Gastrocnemius medialis (tissue), 4 donors: ENCODE data around the gene GNL2. TPM values are rescaled to one million over a fixed set of nuclear protein-coding genes. Genes with fewer than 3 reads are reported as not detected.

Experiments
- ATAC-seq, 2 donors: fragments of 150-250 bp; one replicate each; pipeline ENCODE4 v1.9.1; 2016
- DNase-seq, 2 donors: peaks; one replicate each; pipeline ENCODE4 v3.0.0-alpha.2; 2019
- H3K27ac ChIP-seq, 4 donors: fragments of 200-600 bp; sonication (generic); 1 replicate in 1 of 4; 2 replicates in 3 of 4; pipeline ENCODE4 v1.5.1; 2016 to 2018; ENCODE audit warnings: mild to moderate bottlenecking in 2 of 4, moderate library complexity in 1 of 4
- H3K27me3 ChIP-seq, 3 donors: fragments of 200-600 bp; sonication (generic) in 2 of 3; 1 replicate in 1 of 3; 2 replicates in 2 of 3; pipeline versions ENCODE4 v1.5.1 to v1.6.0; 2016 to 2019; ENCODE audit warnings: mild to moderate bottlenecking in 1 of 3, moderate library complexity in 1 of 3
- H3K36me3 ChIP-seq, 2 donors: fragments of 200-600 bp; sonication (generic) in 1 of 2; one replicate each; pipeline ENCODE4 v1.5.1; 2017 to 2018
- H3K4me1 ChIP-seq, 2 donors: fragments of 200-600 bp; sonication (generic) in 1 of 2; one replicate each; pipeline ENCODE4 v1.5.1; 2016 to 2017; ENCODE audit warnings: mild to moderate bottlenecking in 2 of 2
- H3K4me3 ChIP-seq, 4 donors: fragments of 200-600 bp; sonication (generic) in 3 of 4; 1 replicate in 1 of 4; 2 replicates in 3 of 4; pipeline ENCODE4 v1.5.1; 2016 to 2019; ENCODE audit warnings: mild to moderate bottlenecking in 2 of 4
- H3K9me3 ChIP-seq, 3 donors: fragments of 200-600 bp; sonication (generic) in 2 of 3; 1 replicate in 1 of 3; 2 replicates in 2 of 3; pipeline ENCODE4 v1.5.1; 2016 to 2019
- POLR2A ChIP-seq, 2 donors: fragments of 450-650 bp; IDR thresholded peaks; one replicate each; pipeline ENCODE4 v1.6.1; 2017; ENCODE audit warnings: antibody characterized with exemption in 2 of 2, mild to moderate bottlenecking in 2 of 2, moderate library complexity in 2 of 2
- in situ Hi-C, 4 donors: fragments of 200-750 bp; cut with MboI; loops; one replicate each; pipeline versions ENCODE4 v1.15.0 to v1.8.0; 2017; ENCODE audit warnings: low sequenced_read_pairs in 4 of 4
- intact Hi-C: fragments of 100-400 bp; cut with DNase I; formaldehyde crosslinking; loops from one replicate; pipeline ENCODE4 v1.15.1; 2023; ENCODE audit warnings: low total_unique reads
- total RNA-seq, 4 donors: library from RNA; depleted of rRNA; stranded (reverse); fragments of >200 nt; gene quantifications; one replicate each; pipeline versions ENCODE4 v1.1.0 to v1.2.3, GENCODE V29; 2016
- TF ChIP-seq, protein P1 (sequence below), 5 experiments: fragments of 450-650 bp in 3 of 5; fragments of 200-600 bp in 2 of 5; sonication (generic) in 2 of 5; IDR thresholded peaks in 4 of 5; conservative IDR thresholded peaks in 1 of 5; 1 replicate in 4 of 5; 2 replicates in 1 of 5; pipeline ENCODE4 v1.5.1; 2016 to 2019; ENCODE audit warnings: antibody characterized with exemption in 5 of 5, mild to moderate bottlenecking in 3 of 5, moderate library complexity in 3 of 5

The GNL2 gene
- 10 to 100 TPM; 37.2 to 49.1 (median 43.2) TPM for total RNA-seq

- H3K36me3 ChIP-seq, result peaks cover 4 to 17% of the 10 kb centered on the region in 2 donors
- intact Hi-C loops, result loop anchor here (1.0 to 5.0 kb wide), 5 partner anchors 41 to 264 kb away; partner anchors contain the start of genes MTF1, SNIP1 and YRDC
- H3K4me1 ChIP-seq, result peaks cover 15 to 18% of the 10 kb centered on the region in 2 donors
- no peaks in the 10 kb centered on the region for H3K27me3 ChIP-seq
- in situ Hi-C loops, result loop anchor here in 3 of 4 donors (5.0 to 10.0 kb wide), 3 partner anchors 38 to 121 kb away; partner anchors contain the start of genes DNALI1 (in 1 of the 3) and ZC3H12A (in 1 of the 3)
- no peaks in the 10 kb centered on the region for H3K9me3 ChIP-seq
- TF ChIP-seq POLR2A (IDR thresholded peaks at IDR 0.05), result peak; percentile 80 to 89
- TF ChIP-seq, protein P1, sequence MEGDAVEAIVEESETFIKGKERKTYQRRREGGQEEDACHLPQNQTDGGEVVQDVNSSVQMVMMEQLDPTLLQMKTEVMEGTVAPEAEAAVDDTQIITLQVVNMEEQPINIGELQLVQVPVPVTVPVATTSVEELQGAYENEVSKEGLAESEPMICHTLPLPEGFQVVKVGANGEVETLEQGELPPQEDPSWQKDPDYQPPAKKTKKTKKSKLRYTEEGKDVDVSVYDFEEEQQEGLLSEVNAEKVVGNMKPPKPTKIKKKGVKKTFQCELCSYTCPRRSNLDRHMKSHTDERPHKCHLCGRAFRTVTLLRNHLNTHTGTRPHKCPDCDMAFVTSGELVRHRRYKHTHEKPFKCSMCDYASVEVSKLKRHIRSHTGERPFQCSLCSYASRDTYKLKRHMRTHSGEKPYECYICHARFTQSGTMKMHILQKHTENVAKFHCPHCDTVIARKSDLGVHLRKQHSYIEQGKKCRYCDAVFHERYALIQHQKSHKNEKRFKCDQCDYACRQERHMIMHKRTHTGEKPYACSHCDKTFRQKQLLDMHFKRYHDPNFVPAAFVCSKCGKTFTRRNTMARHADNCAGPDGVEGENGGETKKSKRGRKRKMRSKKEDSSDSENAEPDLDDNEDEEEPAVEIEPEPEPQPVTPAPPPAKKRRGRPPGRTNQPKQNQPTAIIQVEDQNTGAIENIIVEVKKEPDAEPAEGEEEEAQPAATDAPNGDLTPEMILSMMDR (IDR thresholded peaks at IDR 0.05 in 4 of 5, conservative IDR thresholded peaks at IDR 0.05 in 1 of 5), result no peak
- ATAC-seq (peak; percentile 99), DNase-seq (peak; percentile 94 to 95)
- H3K4me3 ChIP-seq, result peak within 1 kb of the TSS; percentile 70 to 93 (median 79)
- peak within 1 kb of the TSS; percentile 83 to 92 (median 89) for H3K27ac ChIP-seq
Measured at GRCh38 chr1:37595440-37596181, at the start of gene GNL2. Gene GNL2 (minus strand): TSS chr1:37595937. CDS start chr1:37595822, 115 bp downstream.

DNA sequence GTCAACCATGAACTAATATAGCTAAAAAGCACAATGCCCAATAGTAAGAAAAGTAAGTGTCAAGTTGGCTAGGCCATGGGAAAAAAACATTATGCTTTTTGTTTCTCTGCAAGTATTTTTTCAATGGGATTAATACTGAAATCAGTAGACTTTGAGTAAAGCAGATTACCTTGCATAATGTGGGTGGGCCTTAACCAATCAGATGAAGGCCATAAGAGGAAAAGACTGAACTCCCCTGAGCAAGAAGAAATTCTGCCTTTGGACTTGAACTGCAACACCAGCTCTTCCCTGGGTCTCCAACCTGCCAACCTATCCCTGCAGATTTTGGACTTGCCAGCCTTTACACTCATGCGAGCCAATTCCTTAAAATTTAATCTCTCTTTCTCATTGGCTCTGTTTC is 45.3 kb upstream of the GNL2 start:
- Histone ChIP-seq H3K27me3 (peaks cover 22 to 28% (median 24%) of the 10 kb centered on the region in 3 donors), H3K4me3 (no peak overlapping the region), H3K9me3 (no peaks in the 10 kb centered on the region), H3K27ac (no peak overlapping the region), H3K4me1 (no peaks in the 10 kb centered on the region), H3K36me3 (no peaks in the 10 kb centered on the region)
- ATAC-seq (no peak), DNase-seq (no peak)
- in situ Hi-C loops, result no loop called here
- intact Hi-C loops, result no loop called here
- TF ChIP-seq POLR2A (IDR thresholded peaks at IDR 0.05), result no peak
- TF ChIP-seq, protein P1 (IDR thresholded peaks at IDR 0.05 in 4 of 5, conservative IDR thresholded peaks at IDR 0.05 in 1 of 5), result no peak

DNA sequence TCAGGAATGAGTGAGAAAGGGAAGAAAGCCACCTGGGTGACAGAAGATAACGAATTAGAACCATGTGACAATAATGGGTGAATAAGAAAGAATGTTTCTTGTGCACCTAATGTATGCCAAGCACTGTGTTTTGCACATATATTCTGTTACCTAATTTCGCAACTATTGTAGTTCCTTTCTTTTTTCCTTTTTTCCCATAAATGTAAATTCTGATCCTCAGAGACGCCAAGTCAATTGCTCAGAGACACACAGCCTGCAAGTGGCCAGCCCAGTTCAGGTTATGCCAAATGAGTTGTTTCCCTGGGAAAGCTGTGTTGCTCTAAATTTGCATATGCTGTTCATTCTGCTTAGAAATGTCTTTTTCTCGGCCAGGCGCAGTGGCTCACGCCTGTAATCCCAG is 40.7 kb upstream of the GNL2 start:
- TF ChIP-seq, protein P1 (IDR thresholded peaks at IDR 0.05 in 4 of 5, conservative IDR thresholded peaks at IDR 0.05 in 1 of 5), result no peak
- no peak for TF ChIP-seq POLR2A (IDR thresholded peaks at IDR 0.05)
- Histone ChIP-seq H3K9me3 (no peaks in the 10 kb centered on the region), H3K27me3 (peaks cover 63 to 68% (median 63%) of the 10 kb centered on the region in 3 donors), H3K4me1 (no peaks in the 10 kb centered on the region), H3K4me3 (no peak overlapping the region), H3K36me3 (no peaks in the 10 kb centered on the region), H3K27ac (no peak overlapping the region)
- DNase-seq (no peak), ATAC-seq (no peak)
- in situ Hi-C loops, result no loop called here
- intact Hi-C loops, result no loop called here

DNA sequence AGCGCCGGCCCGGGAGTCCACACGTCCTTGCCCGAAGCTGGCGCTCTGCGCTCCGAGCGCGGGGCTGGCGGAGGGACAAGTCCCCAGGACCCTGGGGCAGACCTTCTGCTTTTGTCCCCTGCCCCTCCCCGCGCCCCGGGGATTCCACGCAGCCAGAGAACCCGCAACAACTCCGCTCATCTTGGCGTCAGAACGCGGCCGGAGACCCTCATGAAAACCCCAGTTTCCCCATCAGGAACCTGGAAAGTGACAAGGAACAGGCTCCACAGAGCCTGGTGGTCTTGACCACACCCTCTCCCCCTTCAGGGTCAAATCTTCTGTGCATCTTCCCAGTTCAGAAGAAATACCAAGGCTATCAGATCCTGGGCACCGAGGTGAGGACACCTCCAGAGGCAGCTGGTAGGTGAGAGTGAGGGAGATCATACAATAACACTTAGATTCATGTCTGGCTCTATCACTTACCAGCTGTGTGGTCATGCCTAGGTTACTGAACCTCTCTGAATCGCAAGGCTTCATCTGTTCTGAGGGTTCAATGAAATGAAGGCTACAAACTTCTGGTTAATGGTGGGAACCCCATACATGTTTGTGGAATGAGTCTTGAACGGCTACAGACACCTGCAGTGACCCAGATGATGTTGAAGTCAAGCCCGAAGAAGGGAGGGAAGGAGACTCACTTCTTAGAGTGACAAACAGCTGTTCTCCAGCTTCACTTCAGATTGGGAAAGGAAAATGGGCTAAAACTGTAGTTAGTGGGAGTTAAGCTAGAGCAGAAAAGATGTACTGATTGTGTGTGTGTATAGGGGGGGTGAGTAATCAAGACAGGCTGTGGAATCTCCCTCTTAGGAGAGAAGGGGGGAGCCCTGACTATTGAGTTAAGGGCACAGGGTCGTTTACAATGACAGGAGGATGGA is 39.5 kb upstream of the GNL2 start:
- H3K27me3 ChIP-seq, result peaks cover 73 to 79% (median 73%) of the 10 kb centered on the region in 3 donors
- H3K4me3 ChIP-seq, result peak overlapping the region in 3 of 4 donors; percentile 17 to 31 (median 25)
- no peaks in the 10 kb centered on the region for H3K9me3 ChIP-seq
- in situ Hi-C loops (no loop called here), intact Hi-C loops (no loop called here)
- no peak overlapping the region for H3K27ac ChIP-seq
- H3K4me1 ChIP-seq, result no peaks in the 10 kb centered on the region
- TF ChIP-seq POLR2A (IDR thresholded peaks at IDR 0.05), result no peak
- TF ChIP-seq, protein P1 (IDR thresholded peaks at IDR 0.05 in 4 of 5, conservative IDR thresholded peaks at IDR 0.05 in 1 of 5), result no peak
- H3K36me3 ChIP-seq, result no peaks in the 10 kb centered on the region
- no peak for ATAC-seq
- no peak for DNase-seq
